Measurements from ENCODE around the gene PIP5K1C.

Gene PIP5K1C

DNA sequence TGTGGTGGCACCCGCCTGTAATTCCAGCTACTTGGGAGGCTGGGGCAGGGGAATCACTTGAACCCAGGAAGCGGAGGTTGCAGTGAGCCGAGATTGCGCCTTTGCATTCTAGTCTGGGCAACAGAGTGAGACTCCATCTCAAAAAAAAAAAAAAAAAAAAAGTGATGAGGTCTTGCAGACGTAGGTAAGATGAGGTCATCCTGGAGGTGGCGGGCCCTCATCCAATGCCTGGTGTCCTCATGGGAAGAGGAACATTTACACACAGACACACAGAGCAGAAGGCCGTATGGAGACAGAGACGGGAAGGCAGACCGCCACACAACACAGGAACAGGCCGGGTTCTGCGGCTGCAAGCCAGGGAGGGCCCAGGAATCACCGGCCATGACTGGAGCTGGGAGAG is 78.0 kb downstream of the PIP5K1C start:
- DNase-seq, result no peak

DNA sequence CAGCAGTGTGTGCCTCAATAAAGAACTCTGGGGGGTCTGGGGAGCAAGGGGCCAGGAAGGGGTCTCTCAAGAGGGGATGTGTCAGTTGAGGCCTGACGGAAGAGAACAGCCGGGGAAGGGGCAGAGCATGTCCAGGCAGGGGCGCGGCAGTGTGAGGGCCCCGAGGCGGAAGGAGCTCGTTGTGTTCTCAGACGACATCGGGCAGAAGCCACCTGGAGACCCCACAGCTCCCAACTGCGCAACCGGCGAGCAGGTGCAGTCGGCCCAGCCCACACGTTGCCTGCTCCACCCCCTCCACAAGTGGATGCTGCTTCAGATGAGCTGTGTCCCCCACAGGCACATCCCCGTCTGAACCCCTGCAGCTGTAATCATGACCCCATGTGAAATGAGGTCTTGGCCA is 78.6 kb downstream of the PIP5K1C start:
- no peak for DNase-seq

DNA sequence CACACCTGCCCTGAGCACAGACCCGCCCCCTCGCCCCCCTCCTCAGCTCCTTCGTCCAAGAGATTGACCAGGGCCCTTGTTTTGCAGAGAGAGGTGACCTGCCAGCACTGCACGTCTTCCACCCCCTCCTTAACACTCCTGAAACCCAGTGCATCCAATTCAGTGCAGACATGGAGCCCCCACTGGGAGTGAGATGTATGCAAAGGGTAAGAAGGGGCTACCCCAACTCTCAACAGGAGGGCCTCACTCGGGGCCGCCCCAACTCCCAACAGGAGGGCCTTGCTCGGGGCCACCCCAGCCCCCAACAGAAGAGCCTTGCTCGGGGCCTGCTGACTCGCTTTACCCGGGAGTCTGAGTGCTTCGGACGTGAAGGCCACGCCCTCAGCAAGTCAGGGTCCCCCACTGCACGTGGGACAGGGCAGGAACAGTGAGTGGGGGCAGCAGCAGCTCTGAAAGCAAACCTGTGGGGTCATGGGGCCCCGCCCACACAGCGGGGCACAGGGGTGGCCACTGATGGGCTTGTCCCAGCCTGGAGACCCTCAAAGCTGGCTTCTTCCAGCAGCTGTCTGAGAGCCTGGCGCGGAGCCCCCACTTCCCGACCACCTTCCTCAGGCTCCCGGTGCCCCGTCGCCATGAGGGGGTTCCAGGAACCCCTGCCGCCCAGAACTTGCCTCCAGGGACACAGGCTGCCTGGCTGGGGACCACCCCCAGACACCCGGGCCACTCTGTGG is 79.3 kb downstream of the PIP5K1C start:
- DNase-seq, result no peak

DNA sequence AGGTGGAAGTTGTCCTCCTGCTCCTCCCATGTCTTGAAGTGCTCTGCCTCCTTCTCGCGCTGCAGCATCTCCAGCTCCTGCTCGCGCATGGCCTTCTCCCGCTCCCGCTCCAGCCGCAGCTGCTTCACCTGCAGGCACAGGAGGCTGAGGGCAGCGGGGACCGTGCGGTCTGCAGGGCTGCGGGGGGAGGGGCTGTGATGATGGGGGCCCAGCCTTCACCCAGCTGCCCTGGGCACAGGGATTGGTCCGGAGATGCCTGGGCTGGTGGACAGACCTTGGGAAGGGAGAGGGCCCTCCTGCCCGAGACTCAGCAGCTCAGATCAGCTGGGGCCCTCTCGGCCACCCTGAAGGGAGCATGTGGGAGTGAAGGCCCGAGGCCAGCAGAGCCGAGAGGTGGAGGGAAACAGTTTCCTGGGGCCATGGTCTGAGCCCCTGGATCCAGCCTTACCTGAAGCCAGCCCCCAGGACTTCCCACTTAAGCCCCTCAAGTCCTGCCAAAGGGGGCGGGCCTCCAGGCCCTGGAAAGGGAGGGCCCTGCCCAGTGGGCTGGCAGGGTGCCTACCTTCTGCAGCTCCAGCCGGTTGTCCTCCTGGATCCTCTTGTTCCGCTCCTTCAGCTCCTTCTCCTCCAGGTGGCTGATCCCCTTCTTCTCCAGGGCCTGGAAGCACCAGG is 80.0 kb downstream of the PIP5K1C start:
- no peak for DNase-seq

DNA sequence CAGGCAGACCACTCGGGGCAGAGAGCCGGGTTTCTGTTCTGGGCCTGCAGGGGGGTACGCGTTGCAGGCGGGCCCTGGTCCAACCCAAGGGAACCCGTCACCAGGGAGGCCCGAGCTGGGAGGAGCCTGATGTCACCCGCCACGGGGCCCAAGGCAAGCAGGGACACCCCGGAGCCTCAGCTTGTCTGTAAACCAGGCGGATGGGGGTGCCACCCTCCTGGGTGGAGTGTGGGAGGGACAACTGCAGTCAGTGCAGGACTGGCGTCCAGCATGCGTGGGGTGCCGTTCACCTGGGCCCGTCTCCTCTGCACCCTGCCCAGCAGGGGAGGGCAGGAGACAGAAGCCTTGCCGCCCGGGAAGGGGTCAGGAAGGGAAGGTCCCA is 80.6 kb downstream of the PIP5K1C start:
- no peak for DNase-seq

DNA sequence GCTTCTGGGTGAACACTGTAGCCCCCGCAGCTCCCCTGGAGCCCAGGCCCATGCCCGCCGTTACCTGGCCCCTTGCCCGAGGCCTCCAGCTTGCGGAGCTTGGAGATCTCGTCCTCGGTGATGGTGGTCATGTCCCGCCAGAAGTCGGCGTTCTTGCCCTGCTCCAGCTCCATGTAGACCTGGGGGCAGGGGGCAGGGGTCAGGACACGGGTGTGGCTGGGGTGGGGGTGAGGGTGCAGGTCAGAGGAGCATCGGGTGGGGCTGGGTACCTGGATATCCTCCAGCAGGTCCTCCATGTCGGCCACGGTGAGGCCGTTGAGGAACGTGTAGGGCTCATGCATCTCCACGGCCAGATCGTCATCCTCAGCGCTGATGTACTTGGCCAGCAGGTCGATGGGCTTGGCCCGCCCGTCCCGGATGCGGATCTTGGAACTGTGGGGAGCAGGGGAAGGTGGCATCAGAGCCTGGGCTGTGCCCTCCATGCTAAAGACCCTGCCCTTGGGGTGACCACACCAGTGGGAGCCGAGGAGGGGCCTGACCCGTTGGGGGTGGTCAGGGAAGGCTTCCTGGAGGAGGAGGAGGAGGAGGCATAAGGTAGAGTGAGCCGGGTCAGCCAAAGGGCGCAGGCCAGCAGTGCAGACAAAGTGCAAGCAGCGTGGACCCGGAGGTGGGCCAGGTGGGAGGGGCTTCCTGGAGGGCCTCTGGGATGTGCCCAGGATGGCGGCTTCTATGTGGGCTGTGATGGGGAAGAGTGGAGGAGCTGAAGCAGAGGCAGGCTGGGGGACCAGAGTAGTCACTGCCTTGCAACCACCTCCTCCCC is 81.2 kb downstream of the PIP5K1C start:
- DNase-seq, result no peak

DNA sequence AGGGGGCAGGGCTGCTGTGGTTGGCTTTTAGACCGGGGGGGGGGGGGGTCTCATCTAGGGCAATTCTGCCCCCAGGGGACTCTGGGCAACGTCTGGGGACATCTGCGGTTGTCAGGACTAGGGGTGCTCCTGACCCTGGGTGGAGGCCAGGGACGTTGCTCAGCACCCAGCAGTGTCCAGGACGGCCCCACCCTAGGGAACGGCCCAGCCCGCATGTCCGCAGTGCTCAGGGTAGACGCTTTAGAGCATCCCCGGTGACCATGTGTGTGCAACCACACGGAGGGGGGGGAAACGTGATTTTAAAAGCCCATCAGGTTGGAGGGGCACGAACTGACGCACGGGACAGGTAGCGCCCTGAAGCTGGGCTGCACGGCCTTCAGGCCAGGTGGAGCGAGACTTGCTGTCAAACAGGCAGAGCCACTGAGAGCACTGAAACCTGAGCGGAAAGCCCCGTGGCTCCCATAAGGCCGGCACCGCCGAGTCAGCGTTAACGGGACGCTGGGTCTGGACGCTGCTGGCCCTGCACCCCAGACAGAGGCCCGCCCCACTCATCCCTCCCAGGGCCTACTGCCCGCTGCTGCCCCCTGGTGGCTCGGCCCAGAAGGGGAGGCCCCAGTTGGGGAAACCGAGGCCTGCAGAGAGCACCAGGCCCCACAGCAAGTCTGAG is 82.0 kb downstream of the PIP5K1C start:
- peak; percentile 78 for DNase-seq

DNA sequence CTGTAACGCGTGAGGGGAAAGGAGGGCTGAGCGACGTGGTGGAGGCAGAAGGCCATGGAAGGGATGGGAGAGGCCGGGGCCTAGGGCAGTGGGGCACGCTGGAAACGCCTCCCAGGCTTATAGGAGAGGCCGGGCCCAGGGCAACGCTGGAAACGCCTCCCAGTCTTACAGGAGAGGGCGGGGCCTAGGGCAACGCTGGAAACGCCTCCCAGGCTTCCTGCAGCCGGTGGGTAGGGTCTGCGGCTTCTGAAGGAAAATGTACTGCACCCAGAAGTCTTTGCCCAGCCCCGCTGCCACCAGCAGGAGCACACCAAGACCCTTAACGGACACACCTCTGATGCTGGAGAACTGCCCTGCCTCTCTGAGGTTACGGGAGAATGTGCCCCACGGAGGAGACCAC is 82.8 kb downstream of the PIP5K1C start:
- DNase-seq, result no peak

DNA sequence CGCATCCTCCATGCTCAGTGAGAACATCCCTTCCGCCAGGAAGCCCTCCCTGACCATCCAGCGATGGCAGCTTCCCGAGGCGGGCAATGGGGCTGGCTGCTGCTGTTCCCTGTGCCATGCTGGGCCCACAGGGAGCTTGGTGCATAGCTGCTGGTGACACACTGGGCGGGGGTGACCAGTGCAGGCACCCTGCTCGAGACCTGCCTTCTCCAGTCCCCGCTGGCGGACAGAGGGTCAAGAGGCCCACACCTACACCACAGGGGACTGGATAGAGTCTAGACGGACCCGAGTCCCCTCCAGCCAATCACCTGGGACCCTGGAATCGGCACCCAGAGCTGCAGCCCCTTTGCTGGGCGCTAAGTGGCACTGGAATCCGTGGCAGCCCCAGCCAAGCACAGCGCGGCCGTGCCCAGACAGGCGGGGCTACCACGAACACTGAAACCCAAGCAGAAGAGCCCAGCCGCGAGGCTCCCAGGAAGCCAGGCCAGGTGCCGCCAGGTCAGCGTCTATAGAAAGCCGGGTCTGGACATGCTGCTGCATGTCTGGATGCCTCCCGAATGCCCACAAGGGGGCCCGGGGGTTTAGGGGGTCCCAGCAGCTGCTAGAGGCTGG is 84.6 kb downstream of the PIP5K1C start:
- DNase-seq, result no peak

DNA sequence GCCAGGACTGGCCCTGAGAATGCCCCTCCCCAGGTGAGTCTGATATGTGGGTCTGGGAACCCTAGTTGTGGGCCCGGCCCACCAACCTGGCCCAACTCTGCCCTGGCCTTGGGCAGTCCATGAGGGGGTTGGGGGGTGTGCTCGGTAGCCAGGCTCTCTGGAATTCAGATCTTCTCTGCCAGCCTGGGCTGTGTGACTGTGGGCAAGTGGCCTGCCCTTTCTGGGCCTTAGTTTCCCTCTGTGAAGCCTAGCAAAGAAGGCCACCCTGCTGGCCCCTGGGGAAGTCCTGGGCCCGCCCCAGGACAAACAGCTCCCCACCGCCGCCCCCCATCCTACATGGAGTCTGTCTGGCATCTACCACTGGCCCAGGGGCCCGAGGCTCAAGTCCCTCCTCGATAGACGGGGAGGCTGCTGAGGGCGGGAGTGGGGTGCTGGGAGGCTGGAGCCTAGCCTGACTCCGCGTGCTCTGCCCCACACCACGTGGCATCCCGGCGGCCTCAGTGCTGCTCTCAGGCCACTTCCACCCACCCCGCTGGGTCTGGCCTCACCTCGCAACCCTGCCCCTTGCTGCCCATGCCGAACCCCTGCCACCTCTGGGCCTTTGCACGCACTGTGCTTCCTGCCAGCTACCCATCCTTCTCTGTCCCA is 85.3 kb downstream of the PIP5K1C start:
- DNase-seq, result no peak

DNA sequence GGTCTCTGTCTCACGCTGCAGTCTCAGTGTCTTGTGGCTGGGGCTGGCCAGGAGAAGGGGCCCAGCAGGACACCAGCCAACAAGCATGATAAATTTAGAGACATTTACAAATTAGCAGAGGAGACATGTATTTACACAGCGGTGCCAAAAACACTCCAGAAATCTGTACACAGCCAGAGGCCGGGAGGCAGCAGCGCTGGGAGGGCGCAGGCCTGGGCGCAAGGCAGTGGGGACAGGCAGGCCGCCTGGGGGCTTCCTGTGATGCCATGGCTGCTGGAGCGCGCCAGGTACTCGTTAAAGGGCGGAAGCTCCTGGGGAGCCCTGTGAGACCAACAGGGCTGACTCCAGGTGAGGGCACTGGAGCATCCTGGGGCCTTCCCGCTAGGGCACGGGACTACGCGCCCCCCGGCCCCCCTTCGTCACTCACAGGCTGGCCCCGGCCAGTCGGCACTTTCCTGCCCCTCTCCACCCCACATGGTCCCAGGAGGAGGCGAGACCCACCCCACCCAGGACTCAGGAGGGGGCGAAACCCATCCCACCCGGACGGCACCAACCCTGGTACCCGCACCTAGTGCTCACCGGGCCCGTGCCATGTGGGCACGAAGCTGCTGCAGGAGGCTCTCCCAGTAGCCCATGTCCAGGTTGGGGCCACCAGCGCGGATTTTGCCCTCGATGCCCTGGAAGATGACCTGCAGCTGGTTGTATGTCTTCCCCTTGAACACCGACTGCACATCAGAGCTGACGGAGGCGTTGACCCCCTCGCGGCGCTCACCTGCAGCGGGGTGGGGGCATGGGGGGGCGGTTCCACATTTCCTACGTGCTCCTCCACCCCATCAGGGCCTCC is 86.2 kb downstream of the PIP5K1C start:
- no peak for DNase-seq

DNA sequence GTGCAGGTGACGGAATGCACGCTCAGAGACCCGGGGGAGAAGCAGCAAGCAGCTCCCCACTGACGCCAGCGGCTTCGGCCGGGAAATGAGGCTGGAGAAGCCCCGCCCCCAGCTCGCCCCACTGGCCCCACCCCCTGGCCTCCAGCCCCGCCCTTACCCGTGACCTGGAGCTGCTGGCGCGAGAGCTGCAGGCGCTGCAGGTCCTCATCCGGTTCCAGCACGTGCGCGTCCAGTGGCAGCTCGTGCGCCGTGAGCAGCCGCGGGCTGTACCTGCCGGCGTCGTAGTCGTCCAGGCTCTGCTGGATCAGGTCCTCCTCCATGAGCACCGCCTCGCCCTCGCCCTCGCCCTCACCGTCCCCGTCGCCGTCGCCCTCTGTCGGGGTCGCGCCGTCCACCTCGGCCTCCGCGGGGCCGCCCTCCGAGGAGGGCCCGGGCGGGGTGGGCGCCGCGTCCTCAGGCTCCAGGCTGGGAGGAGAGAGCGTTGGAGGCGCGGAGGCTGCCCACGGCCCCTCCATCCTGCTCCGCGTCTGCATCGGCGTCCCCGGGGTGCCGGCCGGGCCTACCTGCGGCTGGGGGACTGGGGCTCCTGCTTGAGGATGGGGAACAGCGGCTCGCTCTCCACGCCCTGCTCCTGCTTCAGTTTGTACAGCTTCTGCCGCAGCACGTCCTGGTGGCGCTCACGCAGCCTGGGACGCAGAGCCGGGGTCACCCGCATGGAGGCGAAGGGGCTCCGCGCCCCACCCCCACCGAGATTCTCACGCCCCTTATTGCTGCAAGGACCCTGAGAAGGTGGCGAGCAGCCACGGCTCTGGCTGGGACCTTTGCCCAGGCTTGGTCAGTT is 87.1 kb downstream of the PIP5K1C start:
- no peak for DNase-seq

DNA sequence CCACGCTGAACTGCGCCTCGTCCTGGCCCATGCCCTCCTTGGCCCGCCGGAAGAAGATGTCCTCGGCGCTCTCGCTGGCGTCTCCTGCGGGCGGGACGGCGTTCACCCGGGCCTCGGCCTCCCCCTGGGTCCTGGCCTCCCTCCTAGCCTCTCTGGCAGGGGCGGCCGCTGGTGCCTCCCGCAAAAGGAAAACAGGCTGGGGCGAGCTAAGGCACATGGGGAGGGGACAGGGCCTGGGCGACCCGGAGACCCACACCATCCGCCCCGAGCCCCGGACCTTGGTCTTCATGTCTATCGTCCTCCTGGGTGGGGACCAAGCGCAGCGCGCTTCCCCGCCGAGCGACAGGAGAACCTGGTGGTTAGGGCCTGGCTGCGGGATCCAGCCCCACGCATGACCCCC is 87.9 kb downstream of the PIP5K1C start:
- no peak for DNase-seq

DNA sequence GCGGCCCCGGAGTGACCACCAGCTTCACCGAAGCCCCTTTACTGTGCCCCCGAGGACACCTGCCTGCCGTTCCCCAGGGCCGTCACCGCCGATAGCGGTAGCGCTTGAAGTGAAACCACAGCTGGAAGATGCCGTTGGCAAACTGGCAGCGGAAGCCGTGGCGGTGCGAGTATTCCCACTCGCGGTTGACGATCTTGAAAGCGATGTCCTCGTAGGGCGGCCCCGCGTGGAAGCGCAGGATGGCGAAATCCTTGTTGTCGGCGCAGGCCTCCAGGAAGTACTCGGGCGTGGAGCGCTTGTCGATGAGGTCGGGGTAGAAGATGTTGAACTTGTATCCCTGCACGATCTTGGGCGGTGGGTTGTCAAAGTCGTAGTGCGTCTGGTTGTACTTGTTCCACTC is 88.4 kb downstream of the PIP5K1C start:
- DNase-seq, result no peak

DNA sequence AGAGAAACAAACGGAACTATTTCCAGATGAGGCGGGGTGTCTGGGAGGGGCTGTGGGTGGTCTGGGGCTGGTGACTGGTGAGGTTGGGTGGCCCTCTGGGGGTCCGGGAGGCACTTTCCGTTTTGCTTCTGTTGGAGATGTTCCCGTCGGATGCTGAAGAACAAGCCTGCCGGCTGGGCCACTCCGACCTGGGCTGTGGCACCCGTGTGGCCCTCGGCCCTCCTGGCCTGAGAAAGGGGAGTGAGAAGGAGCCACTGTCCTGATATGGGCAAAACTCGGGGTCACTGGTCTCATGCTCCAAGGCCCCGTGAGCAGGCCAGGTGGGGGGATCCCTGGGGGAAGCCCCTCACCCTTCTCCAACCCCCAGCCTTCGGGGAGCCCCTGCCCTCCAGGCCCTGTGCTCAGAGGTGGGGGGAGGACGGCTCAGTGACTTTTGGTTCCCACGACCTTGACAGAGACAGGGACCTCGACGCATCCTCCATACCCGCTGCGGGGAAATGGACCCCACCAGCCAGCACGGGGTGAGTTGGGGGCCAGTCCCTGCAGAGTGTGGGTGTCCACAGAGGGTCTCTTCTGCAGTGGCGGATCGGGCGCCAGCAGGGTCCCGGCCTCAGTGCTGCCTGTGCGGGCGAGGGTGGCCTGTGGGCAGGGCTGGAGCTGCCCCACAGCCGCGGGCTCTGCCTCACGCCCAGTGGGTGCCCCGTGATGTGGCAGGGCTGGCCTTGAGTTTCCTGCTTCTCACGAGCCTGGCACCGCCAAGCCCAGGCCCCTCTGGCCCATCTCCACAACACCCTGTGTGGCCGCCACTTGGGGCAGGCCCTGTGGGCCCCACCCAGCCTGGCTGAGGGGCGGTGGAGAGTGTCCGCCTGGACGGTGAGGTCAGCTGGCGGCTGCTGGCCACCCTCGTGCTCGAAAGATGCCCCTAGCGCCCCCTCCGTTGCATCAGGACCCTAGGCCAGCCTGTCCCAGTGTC is 89.2 kb downstream of the PIP5K1C start:
- DNase-seq, result no peak

DNA sequence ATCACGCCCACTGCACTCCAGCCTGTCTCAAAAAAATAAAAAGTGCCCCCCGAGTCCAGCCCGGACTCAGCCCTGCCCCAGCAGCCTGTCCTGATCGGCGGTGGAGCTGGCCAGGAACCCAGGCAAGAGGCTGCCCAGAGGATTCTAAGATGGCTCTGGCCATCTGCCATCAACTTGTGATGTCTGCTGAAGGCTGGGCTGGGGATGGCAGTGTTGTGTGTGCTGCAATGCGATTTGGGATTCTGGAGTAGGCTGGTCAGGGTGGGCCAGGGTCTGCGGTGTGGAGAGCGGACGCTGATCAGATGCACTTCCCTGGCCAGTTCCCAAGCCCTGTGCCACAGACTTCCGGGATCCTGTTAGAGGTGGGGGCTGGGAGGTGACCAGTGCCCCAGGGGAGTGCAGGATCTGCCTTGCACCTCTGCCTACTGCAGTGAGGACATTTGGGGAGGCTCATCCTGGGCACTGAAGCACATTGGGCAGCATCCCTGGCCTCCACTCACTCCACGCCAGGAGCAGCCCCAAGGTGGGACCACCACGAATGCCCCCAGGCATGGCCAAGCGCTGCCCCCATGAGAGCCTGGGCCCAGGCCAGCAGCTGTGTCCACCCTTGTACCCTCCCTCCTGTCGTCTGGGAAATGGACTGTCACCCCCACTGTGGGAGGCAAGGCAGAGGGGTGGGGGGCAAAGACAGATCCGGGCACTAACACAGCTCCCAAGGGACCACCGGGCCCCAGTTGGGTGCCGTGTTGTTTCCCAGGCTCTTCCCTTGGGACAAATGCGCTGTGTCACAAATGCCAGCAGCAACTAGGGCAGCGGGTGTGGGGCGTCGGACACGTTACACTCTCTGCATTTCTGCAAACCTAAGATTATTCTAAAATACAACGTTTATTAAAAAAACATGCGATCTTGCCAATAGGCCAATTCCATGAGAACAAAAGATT is 90.2 kb downstream of the PIP5K1C start:
- DNase-seq, result peak; percentile 29

DNA sequence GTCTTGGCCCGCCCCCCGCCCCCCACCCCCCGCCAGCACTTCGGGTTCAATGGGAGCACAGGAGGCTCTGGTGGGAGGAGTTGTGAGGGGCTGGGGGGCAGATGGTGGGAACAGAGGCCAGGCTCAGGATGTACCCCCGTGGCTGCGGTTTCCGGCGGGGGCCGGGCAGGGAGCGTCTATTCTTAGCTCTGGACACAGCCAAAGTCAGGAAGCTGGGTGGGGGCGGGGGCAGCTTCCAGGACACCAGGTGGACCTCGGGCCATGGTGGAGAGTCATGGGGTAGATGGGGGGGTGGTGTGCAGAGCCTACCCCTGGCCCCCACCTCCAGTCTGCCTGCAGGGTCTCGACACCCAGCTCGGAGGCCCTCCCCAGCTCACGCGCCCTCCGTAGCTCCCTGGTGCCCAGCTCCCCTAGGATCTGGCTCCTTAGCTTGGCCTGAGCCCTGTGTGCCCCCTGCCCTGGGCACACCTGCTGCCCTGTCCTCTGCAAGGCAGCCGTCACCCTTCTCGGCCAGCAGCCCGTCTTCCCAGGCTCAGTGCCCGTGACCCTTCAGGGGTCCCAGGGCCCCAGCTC is 91.4 kb downstream of the PIP5K1C start:
- peak; percentile 53 for DNase-seq

Data from right forelimb (tissue), 1 donor.